GM19035 (cell line): ENCODE results near the gene NECAB3.
A peak's percentile ranks its signal among the peaks of the same experiment; 100 is the strongest.

Experiments used
- ATAC-seq: cut with Tn5 transposase; IDR thresholded peaks from one replicate; pipeline ENCODE4 v1.9.1; 2021; ENCODE audit not compliant: unreplicated experiment

The NECAB3 gene

DNA sequence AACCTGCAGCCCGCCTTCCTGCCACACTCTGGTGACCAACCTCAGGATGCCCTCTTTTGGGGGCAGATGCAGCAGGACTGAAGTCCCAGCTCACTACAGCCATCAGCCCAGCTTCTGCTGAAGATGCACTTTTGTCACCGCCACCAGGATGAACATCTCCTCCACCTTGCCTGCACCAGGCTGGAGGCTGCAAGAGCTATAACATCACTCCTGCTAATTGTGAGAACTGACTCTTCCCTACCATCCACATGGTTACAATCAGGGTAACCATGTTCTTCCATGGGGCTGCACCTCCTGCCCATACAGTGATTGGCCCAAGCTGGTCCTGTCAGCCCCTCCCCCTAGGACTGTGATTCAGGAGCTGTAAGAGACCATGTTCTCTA, 9.5 kb downstream of the NECAB3 start:
- no peak for ATAC-seq

- ATAC-seq, result no peak
Measured at GRCh38 chr20:33664085-33664761, 10.0 kb downstream of the NECAB3 start.

- peak; percentile 41 for ATAC-seq
Measured at GRCh38 chr20:33663161-33664084, 10.8 kb downstream of the NECAB3 start.

- ATAC-seq, result no peak
Measured at GRCh38 chr20:33662172-33662571, 12.1 kb downstream of the NECAB3 start, which contains the start of gene C20orf144. Gene C20orf144 (plus strand): TSS chr20:33662327. CDS start chr20:33662346, 19 bp downstream.

DNA sequence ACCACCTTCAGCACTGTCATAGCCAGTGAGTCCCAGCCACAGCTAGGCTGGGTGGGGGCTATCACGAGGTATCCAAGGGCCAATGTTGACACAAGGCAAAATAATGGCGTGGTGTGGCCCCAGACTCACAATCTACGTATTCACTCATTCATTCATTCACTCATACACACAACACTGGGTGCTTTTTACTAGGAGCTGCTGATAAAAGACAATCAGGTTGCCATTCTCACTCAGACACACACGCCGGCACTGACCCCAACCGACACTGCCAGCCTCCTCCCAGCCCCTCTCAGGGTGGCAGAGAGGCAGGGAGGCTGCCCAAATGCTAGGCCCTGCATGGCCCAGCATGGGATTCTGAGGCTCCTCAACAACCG, 13.6 kb downstream of the NECAB3 start:
- no peak for ATAC-seq

- no peak for ATAC-seq
Measured at GRCh38 chr20:33660035-33660684, 14.1 kb downstream of the NECAB3 start.

DNA sequence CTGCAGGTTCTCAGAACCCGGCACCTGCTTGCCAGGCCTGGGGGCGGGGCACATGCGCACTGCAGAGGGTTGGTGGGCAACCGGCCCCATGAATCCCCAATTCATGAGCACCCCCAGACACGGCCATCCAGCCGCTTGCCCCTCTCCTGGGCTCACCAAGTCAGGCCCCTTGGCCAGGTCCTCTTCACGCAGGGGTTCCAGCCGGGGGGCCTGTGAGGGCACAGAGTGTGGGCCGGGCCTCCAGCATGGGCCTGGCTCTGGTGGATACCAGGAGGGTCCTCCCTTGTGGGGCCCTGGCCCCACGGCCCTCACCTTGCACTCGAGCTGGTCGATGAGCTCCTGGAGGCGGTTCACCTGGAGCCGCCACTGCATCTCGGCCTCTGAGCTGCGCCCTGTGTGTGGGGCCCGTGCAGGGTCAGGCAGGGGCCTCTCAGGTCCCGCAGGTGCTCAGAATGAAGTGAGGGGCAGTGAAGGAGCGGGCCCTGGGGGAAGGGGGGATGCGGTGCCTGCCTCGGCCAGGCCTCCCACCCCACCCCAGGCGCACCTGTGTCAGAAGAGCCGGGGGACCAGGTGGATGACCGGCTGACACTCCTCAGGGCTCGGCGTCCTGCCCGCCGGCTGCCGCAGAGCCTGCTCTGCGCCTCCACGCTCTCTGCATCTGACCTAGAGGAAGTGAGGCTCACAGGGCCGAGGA, 14.7 kb downstream of the NECAB3 start:
- ATAC-seq, result no peak

GRCh38 chr20:33658929-33659328, 15.3 kb downstream of the NECAB3 start:
- no peak for ATAC-seq

DNA sequence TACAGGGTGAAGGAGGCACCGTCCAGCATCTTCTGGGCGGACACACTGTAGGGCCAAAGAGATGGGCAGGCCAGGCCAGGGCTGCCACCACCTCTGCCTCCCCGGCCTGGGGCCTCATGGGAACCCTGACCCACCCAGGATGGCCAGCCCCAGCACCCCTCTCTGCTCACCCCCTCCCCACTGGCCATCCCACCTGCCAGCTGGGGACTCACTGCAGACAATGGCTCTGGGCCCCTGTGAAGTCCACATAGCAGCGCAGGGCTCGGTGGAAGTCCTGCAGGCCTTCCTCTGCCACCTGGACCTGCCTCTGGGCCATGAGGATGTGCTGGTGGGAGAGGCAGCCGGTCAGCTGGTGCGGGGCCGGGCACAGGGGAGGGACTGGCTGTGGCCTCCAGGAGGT, 15.7 kb downstream of the NECAB3 start:
- no peak for ATAC-seq

GRCh38 chr20:33657704-33658095, 16.5 kb downstream of the NECAB3 start:
- no peak for ATAC-seq

- no peak for ATAC-seq
Measured at GRCh38 chr20:33656783-33657703, 17.2 kb downstream of the NECAB3 start.

DNA sequence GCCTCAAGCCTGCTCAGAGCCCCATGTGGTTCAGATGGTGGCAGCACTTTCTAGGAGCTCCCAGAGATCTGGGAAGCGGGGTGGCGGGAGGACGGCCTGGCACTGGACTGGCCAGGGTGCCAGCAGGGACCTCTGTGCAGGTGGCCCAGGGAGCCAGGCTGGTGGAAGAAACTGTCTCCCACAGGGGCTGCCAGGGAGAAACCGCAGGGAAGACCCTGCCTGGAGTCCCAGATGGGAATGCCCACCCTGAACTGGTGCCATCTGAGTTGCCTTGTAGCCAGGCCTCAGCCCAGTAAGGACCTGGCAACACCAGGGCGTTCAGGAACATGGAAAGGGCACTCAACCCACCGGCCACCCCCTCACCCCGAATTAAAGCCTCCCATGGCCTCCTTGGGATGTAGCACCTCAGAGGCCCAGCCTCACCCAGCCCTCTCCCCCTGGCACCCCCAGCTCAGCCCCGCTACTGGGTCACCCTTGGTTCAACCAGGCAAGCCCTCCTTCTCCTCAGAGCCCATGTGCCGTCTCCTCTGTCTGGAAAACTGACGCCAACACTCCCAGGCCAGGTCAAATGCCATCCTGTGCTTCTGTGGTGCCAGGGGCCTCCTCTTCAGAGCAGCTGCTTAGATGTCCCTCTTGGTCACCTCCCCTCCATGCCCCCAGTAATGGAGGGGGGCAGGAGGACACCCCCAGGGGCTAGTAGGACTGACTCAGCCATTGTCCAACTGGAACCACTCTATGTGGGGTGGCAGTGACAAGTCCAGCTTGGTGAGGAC, 18.0 kb downstream of the NECAB3 start:
- ATAC-seq, result no peak

- ATAC-seq, result no peak
Measured at GRCh38 chr20:33655164-33655563, 19.1 kb downstream of the NECAB3 start.

DNA sequence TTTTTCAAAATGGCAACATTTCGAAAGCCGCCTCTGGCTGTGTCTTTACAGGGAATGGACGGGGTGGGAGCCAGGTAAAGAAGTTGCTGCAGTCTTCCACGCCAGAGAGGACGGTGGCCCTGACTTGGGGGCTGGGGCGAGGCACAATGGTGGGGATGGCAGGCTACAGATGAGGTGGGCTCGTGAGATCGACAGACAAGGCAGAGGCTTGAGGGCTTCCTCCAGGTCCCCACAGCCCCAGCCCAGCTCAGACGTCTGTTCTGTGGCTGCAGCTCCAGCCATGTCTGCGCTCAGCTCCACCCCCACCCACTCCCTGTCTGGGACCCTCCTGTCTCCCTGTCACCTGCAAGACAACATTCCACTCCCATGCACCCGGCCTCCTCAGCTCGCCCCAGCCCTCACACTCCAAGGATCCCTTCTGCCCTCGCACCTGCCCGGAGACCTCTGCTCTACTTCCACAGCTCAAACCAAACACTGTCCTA, 19.5 kb downstream of the NECAB3 start:
- no peak for ATAC-seq

DNA sequence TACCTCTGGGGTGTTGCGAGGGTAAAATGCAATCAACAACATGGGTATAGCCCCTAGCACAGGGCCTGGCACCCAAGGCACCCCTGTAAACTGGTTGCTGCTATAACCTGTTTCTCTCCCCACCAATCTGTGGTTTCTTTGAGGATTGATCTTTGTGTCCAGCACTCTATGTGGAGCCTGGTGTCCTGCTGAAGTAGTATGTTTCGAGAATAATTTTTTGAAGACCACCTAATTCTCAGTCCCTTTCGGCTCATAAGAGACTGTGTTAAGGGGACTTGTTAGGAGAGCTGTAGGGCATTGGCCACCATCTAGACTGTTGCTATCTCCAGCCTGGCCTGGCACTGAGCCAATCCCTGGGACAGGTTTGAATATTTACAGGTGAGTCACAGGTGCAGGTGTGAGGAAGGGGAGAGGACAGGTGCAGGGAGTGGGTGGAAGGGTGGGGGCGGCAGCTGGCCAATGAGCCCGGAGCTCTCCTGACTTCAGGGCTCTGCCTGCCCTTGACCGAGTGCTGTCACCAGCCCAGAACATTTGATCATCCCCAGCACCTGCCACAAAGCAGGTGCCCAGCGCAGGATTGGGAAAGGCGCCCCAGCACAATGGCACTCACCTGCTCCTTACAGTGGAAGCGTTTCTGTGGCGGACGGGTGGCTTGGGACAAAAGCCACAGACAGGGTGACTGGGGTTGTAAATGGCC, 20.2 kb downstream of the NECAB3 start:
- ATAC-seq, result no peak

DNA sequence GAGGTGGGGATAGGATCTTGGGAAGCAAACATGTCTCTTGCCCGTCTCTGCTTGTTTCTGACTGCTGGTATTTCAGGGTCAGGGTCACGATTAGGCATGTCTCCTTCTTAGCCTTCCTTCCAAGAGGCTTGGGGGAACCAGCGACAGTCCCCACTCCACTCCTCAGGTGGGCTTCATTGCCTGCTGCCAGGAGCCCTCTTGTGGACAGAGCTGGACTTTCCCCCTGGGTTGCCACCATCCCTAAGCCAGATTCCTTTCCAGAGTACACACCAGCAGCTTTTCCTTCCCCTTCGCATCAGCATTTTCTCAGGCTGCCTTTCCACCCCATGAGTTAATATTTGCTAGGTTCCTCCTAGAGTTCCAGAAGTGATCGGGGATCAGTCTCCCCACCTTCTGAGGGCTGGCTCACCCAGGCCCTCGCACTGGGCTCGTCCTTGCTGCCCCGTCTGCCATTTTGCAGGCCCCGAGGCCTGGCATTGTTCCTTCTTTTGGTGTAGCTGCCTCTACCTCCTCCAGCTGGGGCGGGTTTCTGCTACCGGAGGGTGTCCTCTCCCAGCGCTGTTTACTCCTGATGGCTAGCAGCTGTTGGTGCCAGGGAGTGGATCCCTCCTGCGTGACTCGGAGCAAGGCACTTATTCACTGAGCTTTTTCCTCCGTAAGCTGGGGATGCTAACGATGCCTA, 20.9 kb downstream of the NECAB3 start:
- no peak for ATAC-seq

DNA sequence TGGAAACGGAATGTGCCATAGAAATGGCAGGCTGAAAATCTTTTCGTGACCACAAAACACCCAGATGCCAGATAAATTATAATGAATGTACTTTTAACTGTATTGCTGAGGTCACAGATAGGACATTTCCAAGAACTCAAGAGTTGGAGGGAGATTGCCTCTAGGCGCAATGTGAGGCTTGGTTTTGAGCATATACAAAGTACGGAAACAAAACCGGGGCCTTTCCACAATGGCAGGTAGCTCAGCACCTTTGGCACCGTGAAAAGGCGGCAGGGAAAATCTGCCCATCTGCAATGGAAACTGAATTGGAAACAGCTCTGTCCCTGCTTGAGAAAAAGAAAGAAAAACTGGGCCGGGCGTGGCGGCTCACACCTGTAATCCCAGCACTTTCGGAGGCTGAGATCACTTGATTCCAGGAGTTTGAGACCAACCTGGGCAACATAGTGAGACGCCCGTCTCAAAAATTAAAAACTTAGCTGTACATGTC, 22.6 kb downstream of the NECAB3 start:
- no peak for ATAC-seq
